Urothelium cell line (cell line): ENCODE data around the gene GALNT18.

Experiments
- DNase-seq: peaks from one replicate; pipeline ENCODE4 v3.0.0; 2011; ENCODE audit warnings: low spot score, mixed read lengths
- FAIRE-seq: peaks from 2 replicates; lab custom pipeline; 2011; peaks lifted over from hg19 to GRCh38; lab: Jason Lieb, UNC

GALNT18 gene

GRCh38 chr11:11441516-11441915 is 180.3 kb downstream of the GALNT18 start:
- FAIRE-seq (no peak), DNase-seq (no peak)

- no peak for FAIRE-seq
Measured at GRCh38 chr11:11441091-11441490, 180.7 kb downstream of the GALNT18 start.

GRCh38 chr11:11440144-11440543 is 181.7 kb downstream of the GALNT18 start:
- FAIRE-seq (no peak), DNase-seq (no peak)

More at GRCh38 chr11:11441091-11441490, 180.7 kb downstream of the GALNT18 start:
- no peak for DNase-seq

GRCh38 chr11:11439591-11439990 is 182.2 kb downstream of the GALNT18 start:
- DNase-seq, result no peak
- FAIRE-seq, result no peak

GRCh38 chr11:11436715-11437313 is 185.0 kb downstream of the GALNT18 start:
- FAIRE-seq, result no peak
- DNase-seq, result no peak

GRCh38 chr11:11435635-11436034 is 186.2 kb downstream of the GALNT18 start:
- DNase-seq (no peak), FAIRE-seq (no peak)

- DNase-seq (no peak), FAIRE-seq (no peak)
Measured at GRCh38 chr11:11433960-11434359, 187.8 kb downstream of the GALNT18 start.

GRCh38 chr11:11432621-11433319 is 189.0 kb downstream of the GALNT18 start:
- FAIRE-seq (no peak), DNase-seq (no peak)

GRCh38 chr11:11430431-11430830 is 191.4 kb downstream of the GALNT18 start:
- DNase-seq (no peak), FAIRE-seq (no peak)

- FAIRE-seq (no peak), DNase-seq (no peak)
Measured at GRCh38 chr11:11428714-11429113, 193.1 kb downstream of the GALNT18 start.

- FAIRE-seq (no peak), DNase-seq (no peak)
Measured at GRCh38 chr11:11427542-11427941, 194.3 kb downstream of the GALNT18 start.

- FAIRE-seq (no peak), DNase-seq (no peak)
Measured at GRCh38 chr11:11427140-11427539, 194.7 kb downstream of the GALNT18 start.

- FAIRE-seq (no peak), DNase-seq (no peak)
Measured at GRCh38 chr11:11426226-11426952, 195.4 kb downstream of the GALNT18 start.

- DNase-seq (no peak), FAIRE-seq (no peak)
Measured at GRCh38 chr11:11425806-11426205, 196.0 kb downstream of the GALNT18 start.

- DNase-seq, result no peak
- FAIRE-seq, result no peak
Measured at GRCh38 chr11:11424688-11425087, 197.1 kb downstream of the GALNT18 start.

- no peak for FAIRE-seq
- no peak for DNase-seq
Measured at GRCh38 chr11:11422411-11423128, 199.2 kb downstream of the GALNT18 start.

- no peak for FAIRE-seq
Measured at GRCh38 chr11:11421509-11421908, 200.3 kb downstream of the GALNT18 start.

GRCh38 chr11:11420899-11421285 is 200.9 kb downstream of the GALNT18 start:
- no peak for DNase-seq
- no peak for FAIRE-seq

More at GRCh38 chr11:11421509-11421908, 200.3 kb downstream of the GALNT18 start:
- no peak for DNase-seq

- FAIRE-seq, result no peak
- DNase-seq, result no peak
Measured at GRCh38 chr11:11420191-11420898, 201.5 kb downstream of the GALNT18 start.

- FAIRE-seq (no peak), DNase-seq (no peak)
Measured at GRCh38 chr11:11419747-11420146, 202.1 kb downstream of the GALNT18 start.

GRCh38 chr11:11416917-11417316 is 204.9 kb downstream of the GALNT18 start:
- DNase-seq, result peak; percentile 84
- FAIRE-seq, result peak; percentile 87
